GM12872 (cell line): Measurements from ENCODE around the gene PINLYP.
A peak's percentile ranks its signal among the peaks of the same experiment; 100 is the strongest.

Experiments
- TF ChIP-seq, protein P1 (sequence below): IDR thresholded peaks from 3 replicates; pipeline ENCODE4 v1.5.1; 2011; ENCODE audit warnings: low read depth, mild to moderate bottlenecking, low read length, moderate library complexity; ENCODE audit not compliant: insufficient read depth

PINLYP gene

DNA sequence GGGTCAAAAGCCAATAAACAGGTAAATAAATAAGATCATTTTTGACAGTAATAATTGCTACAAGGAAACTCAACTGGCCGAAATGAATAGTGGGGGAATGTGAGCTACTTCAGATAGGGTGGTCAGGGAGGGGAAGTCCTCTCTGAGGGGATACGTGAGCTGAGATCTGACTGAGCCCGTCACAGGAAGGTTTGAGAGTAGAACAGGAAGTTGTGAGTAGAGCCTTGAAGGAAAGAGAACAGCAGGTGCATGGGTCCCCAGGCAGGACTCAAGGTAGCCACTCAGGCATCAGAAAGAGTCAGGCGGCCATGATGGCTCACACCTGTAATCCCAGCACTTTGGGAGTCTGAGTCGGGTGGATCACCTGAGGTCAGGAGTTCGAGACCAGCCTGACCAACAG lies 14.1 kb downstream of the PINLYP start:
- TF ChIP-seq, protein P1, sequence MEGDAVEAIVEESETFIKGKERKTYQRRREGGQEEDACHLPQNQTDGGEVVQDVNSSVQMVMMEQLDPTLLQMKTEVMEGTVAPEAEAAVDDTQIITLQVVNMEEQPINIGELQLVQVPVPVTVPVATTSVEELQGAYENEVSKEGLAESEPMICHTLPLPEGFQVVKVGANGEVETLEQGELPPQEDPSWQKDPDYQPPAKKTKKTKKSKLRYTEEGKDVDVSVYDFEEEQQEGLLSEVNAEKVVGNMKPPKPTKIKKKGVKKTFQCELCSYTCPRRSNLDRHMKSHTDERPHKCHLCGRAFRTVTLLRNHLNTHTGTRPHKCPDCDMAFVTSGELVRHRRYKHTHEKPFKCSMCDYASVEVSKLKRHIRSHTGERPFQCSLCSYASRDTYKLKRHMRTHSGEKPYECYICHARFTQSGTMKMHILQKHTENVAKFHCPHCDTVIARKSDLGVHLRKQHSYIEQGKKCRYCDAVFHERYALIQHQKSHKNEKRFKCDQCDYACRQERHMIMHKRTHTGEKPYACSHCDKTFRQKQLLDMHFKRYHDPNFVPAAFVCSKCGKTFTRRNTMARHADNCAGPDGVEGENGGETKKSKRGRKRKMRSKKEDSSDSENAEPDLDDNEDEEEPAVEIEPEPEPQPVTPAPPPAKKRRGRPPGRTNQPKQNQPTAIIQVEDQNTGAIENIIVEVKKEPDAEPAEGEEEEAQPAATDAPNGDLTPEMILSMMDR, result no peak

DNA sequence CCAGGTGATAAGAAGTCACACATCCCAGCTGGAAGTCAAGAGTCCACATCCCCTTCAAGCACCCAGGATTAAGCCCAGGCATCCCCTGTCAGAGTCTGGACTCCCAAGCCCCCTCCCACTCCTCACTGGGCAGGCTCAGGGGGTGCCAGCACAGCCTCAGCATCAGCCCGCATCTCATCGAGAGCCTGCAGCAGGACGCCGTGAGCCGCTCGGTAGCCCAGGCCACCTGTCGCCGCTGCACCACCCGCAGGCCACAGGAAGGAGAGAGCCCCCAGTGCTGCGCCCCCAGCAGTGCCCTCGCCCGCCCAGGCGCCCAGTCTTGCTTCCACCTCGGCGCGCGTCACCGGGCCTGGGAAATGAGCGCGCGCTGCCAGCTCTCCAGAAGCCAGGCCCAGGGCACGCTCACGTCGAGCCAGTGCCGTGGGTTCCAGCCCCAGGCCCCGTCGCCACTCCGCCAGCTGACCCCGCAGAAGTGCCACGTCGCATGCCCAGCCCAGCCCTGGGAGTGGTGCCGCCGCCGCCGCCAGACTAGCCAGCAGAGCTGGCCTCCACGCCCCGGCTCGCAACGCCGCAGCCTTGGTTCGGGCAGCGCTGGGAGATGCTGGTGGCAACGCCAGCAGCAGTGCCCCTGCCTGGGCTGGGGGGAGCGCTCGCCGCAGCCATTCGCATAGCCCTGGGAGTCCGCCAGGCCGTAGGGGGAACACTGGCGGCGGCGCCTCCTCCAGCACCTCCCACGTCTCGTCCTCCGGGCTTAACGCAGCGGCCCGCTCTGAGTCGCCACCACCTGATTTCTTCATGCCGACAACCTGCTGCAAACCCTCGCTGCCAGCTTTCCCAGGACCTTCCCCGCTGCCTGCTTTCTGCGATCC lies 16.5 kb downstream of the PINLYP start:
- TF ChIP-seq, protein P1, result no peak

DNA sequence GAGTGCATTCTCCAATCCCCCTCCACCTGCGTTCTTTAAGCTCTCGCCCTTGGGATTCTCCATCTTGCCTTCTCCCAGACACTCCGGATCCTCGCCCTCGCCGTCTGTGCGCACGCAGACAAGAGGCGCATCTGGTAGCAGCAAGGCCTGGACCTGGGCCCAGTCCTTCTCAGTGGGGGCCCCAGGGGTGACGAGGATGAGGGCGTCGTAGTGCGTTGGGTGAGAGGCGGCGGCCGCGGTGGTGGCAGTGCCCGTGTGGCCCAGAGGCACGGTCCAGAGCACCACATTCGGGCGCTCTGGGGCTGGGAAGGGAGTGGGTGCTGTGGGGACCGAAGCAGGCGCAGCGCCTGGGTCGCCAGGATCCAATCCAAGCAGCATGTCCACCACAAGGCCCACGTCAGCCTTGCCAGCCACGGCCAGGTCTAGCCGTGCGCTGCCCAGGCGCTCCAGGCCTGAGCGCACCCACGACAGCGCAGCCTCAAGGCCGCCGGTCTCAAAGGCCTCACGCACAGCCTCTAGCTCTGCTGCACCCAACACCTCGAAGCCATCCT lies 17.3 kb downstream of the PINLYP start:
- TF ChIP-seq, protein P1, result no peak

DNA sequence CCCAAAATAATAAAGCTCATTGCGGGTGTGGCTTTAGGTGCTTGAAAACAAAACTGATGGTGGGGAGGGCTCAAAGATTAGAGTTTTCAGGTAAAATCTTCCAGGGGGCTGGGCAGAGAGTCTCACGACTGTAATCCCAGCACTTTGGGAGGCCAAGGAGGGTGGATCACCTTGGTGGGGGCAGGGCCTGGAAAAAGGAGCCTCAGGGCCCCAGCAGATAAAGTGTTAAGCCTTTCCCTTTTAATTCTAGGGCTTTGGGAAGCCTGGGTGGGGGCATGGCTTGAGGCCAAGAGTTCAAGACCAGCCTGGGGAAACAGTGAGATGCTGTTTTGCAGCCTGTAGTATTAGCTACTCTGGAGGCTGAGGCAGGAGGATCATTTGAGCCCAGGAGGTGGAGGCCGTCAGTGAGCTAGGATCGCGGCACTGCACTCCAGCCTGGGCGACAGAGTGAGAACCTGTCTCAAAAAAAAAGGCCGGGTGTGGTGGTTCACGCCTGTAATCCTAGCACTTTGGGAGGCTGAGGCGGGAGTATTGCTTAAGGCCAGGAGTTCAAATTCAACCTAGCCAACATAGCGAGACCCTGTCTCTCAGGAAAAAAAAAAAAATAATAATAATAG lies 18.6 kb downstream of the PINLYP start:
- TF ChIP-seq, protein P1, result no peak

DNA sequence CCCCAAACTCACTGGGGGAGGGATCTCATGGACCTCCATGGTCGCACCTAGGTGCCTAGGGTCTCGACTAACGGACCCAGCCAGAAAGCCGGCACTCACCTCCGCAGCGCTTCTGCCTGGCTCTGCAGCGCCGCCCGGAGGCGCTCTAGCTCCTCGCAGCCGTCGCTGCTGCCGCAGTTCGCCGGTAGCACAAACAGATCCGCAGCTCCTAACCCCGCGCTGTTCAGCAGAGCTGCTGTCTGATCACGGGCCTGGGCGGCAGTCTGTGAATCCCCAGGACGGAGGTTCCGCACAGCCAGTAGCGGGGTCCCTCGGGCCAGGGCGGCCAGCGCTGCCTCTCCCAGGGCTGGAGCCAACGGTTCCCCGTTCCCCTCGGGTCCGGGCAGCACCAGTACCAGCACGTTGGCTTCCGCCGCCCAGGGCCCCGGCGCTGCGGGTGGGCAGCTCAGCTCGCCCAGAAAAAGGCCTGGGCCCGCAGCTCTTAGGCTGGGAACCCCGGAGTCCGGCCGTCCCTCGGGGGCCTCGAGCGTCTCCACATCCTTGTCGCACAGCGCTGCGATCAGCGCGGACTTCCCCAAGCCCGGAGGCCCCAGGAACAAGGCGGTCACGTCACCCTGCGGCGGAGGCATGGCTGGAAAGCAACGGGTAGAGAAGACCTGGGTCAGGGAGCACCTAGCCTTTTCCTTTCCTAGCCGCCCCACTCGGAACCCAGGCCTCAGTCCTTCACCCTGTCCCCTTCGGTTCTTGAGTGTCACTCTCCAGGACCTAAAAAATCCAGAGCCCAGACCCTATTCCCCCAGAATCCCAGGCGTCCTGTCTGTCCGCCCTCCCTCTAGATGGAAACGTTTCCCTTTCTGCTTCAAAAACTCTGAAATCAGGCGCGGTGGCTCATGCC lies 19.4 kb downstream of the PINLYP start:
- TF ChIP-seq, protein P1, result peak; percentile 98

DNA sequence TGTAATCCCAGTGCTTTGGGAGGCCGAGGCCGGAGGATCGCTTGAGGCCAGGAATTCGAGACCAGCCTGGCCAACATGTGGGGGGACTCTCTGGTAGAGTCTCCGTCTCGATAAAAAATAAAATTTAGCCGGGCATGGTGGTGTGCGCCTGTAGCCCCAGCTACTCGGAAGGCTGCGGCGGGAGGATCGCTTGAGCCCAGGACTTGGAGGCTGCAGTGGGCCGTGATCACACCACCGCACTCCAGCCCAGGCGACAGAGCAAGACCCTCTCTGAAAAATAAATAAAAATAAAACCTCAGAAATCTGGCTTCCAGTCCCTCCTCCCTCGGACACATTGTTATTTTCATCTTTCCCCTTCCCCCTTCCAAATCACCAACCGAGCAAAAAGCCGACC lies 20.0 kb downstream of the PINLYP start:
- TF ChIP-seq, protein P1, result no peak
